ENCODE results near the gene GRK6.

- TF ChIP-seq CTCF (IDR thresholded peaks at IDR 0.05; ENCODE audit: low read length) (no peak), EZH2 (optimal IDR thresholded peaks at IDR 0.05; ENCODE audit: low read depth, low read length) (no peak), EZH2phosphoT487 (IDR thresholded peaks at IDR 0.05; ENCODE audit: low read length) (no peak)
Observed at GRCh38 chr5:177477701-177478477, 51.4 kb downstream of the GRK6 start.
